H9 (cell line): ENCODE data around the gene SH3RF2. TPM values are rescaled to one million over a fixed set of nuclear protein-coding genes. Genes with fewer than 3 reads are reported as not detected.
A peak's percentile ranks its signal among the peaks of the same experiment; 100 is the strongest.

Experiments used
- DNase-seq: peaks from one replicate; pipeline ENCODE4 v3.0.0-alpha.2; 2017
- H2AFZ ChIP-seq: one replicate; pipeline ENCODE4 v1.6.1; 2013; ENCODE audit warnings: mild to moderate bottlenecking, low read length, control low read depth, moderate library complexity
- H2AK5ac ChIP-seq: 2 replicates; pipeline ENCODE4 v1.6.1; 2013; ENCODE audit warnings: low read length, control low read depth, mixed read lengths; ENCODE audit not compliant: insufficient read length
- H2BK120ac ChIP-seq: one replicate; pipeline ENCODE4 v1.6.1; 2013; ENCODE audit warnings: low read depth, mild to moderate bottlenecking, low read length, control low read depth, inconsistent platforms; ENCODE audit not compliant: poor library complexity, severe bottlenecking
- H2BK12ac ChIP-seq: 2 replicates; pipeline ENCODE4 v1.6.1; 2013; ENCODE audit warnings: low read length, control low read depth, mixed read lengths, low read depth; ENCODE audit not compliant: insufficient read length
- H2BK15ac ChIP-seq: 2 replicates; pipeline ENCODE4 v1.6.1; 2013; ENCODE audit warnings: low read depth, low read length, control low read depth
- H2BK20ac ChIP-seq: one replicate; pipeline ENCODE4 v1.6.1; 2013; ENCODE audit warnings: low read depth, mild to moderate bottlenecking, low read length, control low read depth, inconsistent platforms; ENCODE audit not compliant: poor library complexity, severe bottlenecking
- H2BK5ac ChIP-seq: 2 replicates; pipeline ENCODE4 v1.6.1; 2013; ENCODE audit warnings: low read length, control low read depth, mixed read lengths; ENCODE audit not compliant: insufficient read length
- H3K14ac ChIP-seq: 2 replicates; pipeline ENCODE4 v1.6.1; 2013; ENCODE audit warnings: low read length, control low read depth; ENCODE audit not compliant: insufficient read depth
- H3K18ac ChIP-seq: 2 replicates; pipeline ENCODE4 v1.6.1; 2013; ENCODE audit warnings: low read depth, mild to moderate bottlenecking, mixed read lengths, low read length, control low read depth; ENCODE audit not compliant: insufficient read length
- H3K23ac ChIP-seq: 2 replicates; pipeline ENCODE4 v1.6.1; 2013; ENCODE audit warnings: low read length, control low read depth, mixed read lengths, low read depth; ENCODE audit not compliant: insufficient read length
- H3K23me2 ChIP-seq: 2 replicates; pipeline ENCODE4 v1.6.1; 2013; ENCODE audit warnings: low read depth, mild to moderate bottlenecking, mixed read lengths, low read length, control low read depth; ENCODE audit not compliant: insufficient read length, poor library complexity, severe bottlenecking
- H3K27ac ChIP-seq: 2 replicates; pipeline ENCODE4 v1.5.1; 2013; ENCODE audit warnings: low read length, control low read depth, mixed read lengths, low read depth; ENCODE audit not compliant: insufficient read length
- H3K27me3 ChIP-seq: 2 replicates; pipeline ENCODE4 v1.6.1; 2013; ENCODE audit warnings: low read length, control low read depth, inconsistent platforms; ENCODE audit not compliant: insufficient read depth
- H3K4ac ChIP-seq: 2 replicates; pipeline ENCODE4 v1.6.1; 2013; ENCODE audit warnings: low read depth, mild to moderate bottlenecking, control low read depth, inconsistent platforms, low read length, moderate library complexity
- H3K4me1 ChIP-seq: 2 replicates; pipeline ENCODE4 v1.6.1; 2013; ENCODE audit warnings: low read length, control low read depth, inconsistent platforms; ENCODE audit not compliant: insufficient read depth
- H3K4me2 ChIP-seq: 2 replicates; pipeline ENCODE4 v1.6.1; 2013; ENCODE audit warnings: low read length, control low read depth, mixed read lengths; ENCODE audit not compliant: insufficient read length, insufficient read depth
- H3K56ac ChIP-seq: 2 replicates; pipeline ENCODE4 v1.6.1; 2013; ENCODE audit warnings: low read depth, mild to moderate bottlenecking, mixed read lengths, low read length, control low read depth; ENCODE audit not compliant: insufficient read length
- H3K79me1 ChIP-seq: 2 replicates; pipeline ENCODE4 v1.6.1; 2013; ENCODE audit warnings: low read depth, mild to moderate bottlenecking, moderate library complexity, low read length, control low read depth, inconsistent platforms; ENCODE audit not compliant: insufficient read depth, poor library complexity, severe bottlenecking
- H3K79me2 ChIP-seq: 2 replicates; pipeline ENCODE4 v1.6.1; 2013; ENCODE audit warnings: low read length, control low read depth, inconsistent platforms; ENCODE audit not compliant: insufficient read depth
- H3K9ac ChIP-seq: 2 replicates; pipeline ENCODE4 v1.6.1; 2013; ENCODE audit warnings: low read length, control low read depth, mixed read lengths; ENCODE audit not compliant: insufficient read length; ENCODE audit errors: extremely low read depth
- H3K9me3 ChIP-seq: one replicate; pipeline ENCODE4 v1.6.1; 2013; ENCODE audit warnings: low read depth, low read length, inconsistent platforms; ENCODE audit not compliant: control insufficient read depth
- H3T11ph ChIP-seq: one replicate; pipeline ENCODE4 v1.6.1; 2013; ENCODE audit warnings: mild to moderate bottlenecking, low read length, control low read depth, inconsistent platforms
- H4K20me1 ChIP-seq: one replicate; pipeline ENCODE4 v1.6.1; 2013; ENCODE audit not compliant: control insufficient read depth, insufficient read length, insufficient read depth
- H4K5ac ChIP-seq: 2 replicates; pipeline ENCODE4 v1.6.1; 2013; ENCODE audit warnings: low read depth, mild to moderate bottlenecking, mixed read lengths, low read length, control low read depth; ENCODE audit not compliant: insufficient read length
- H4K8ac ChIP-seq: replicated peaks from 2 replicates; pipeline ENCODE4 v1.6.1; 2013; ENCODE audit warnings: low read length, control low read depth, mixed read lengths, low read depth; ENCODE audit not compliant: insufficient read length
- H4K91ac ChIP-seq: 2 replicates; pipeline ENCODE4 v1.6.1; 2013; ENCODE audit warnings: low read depth, mild to moderate bottlenecking, moderate library complexity, mixed read lengths, low read length, control low read depth; ENCODE audit not compliant: insufficient read length
- H3K27ac Mint-ChIP-seq, 3 experiments: 2 replicates in 2 of 3; 3 replicates in 1 of 3; pipeline ENCODE4 v1.8.0; 2020 to 2021; ENCODE audit warnings: mixed read lengths in 3 of 3, mild to moderate bottlenecking in 1 of 3, moderate library complexity in 1 of 3
- H3K27me3 Mint-ChIP-seq: 2 replicates; pipeline ENCODE4 v1.8.0; 2021; ENCODE audit warnings: low read depth, mild to moderate bottlenecking, moderate library complexity, mixed read lengths
- H3K36me3 Mint-ChIP-seq, 3 experiments: 2 replicates in 2 of 3; 3 replicates in 1 of 3; pipeline ENCODE4 v1.8.0; 2020 to 2021; ENCODE audit warnings: low read depth in 3 of 3, mixed read lengths in 3 of 3; ENCODE audit not compliant: insufficient read depth in 1 of 3
- H3K4me1 Mint-ChIP-seq, 2 experiments: 2 replicates each; pipeline ENCODE4 v1.8.0; 2020; ENCODE audit warnings: mixed read lengths in 2 of 2
- H3K4me3 Mint-ChIP-seq, 2 experiments: 2 replicates in 1 of 2; 3 replicates in 1 of 2; pipeline ENCODE4 v1.8.0; 2020 to 2021; ENCODE audit warnings: mild to moderate bottlenecking in 2 of 2, mixed read lengths in 2 of 2, moderate library complexity in 1 of 2
- H3K9me3 Mint-ChIP-seq, 2 experiments: 2 replicates in 1 of 2; 3 replicates in 1 of 2; pipeline ENCODE4 v1.8.0; 2020; ENCODE audit warnings: mild to moderate bottlenecking in 2 of 2, mixed read lengths in 2 of 2, moderate library complexity in 1 of 2
- CTCF ChIP-seq: fragments of 200-600 bp; sonication (generic); conservative IDR thresholded peaks from 3 replicates; pipeline ENCODE4 v1.8.0; 2021; ENCODE audit warnings: antibody characterized with exemption, mild to moderate bottlenecking
- WGBS: extraction: QIAGEN DNeasy Blood & Tissue Kit; methylation state at CpG from one replicate; pipeline ENCODE4 v1.1.7; 2013; ENCODE audit warnings: missing lambda C conversion rate, low lambda C conversion rate, mixed read lengths; ENCODE audit not compliant: insufficient read length; ENCODE audit errors: extremely low coverage; 5-methylcytosine and 5-hydroxymethylcytosine counted together
- total RNA-seq: library from RNA; stranded (reverse); gene quantifications from 2 replicates; pipeline ENCODE4 v1.2.1, GENCODE V29; 2021

The SH3RF2 gene
- total RNA-seq, 1 experiment from 2014 or later = 0.66 TPM

- no peak for DNase-seq
- no peak overlapping the region for H2BK120ac ChIP-seq
- H3K4me1 Mint-ChIP-seq = peaks cover 54 to 55% of the 10 kb centered on the region in 2 experiments
- no peak overlapping the region for H4K8ac ChIP-seq
- no peak overlapping the region for H3K14ac ChIP-seq
- peaks cover 8% of the 10 kb centered on the region for H3K27me3 Mint-ChIP-seq
- no peaks in the 10 kb centered on the region for H3K23me2 ChIP-seq
- no peaks in the 10 kb centered on the region for H3K79me2 ChIP-seq
- no peaks in the 10 kb centered on the region for H3K9me3 ChIP-seq
- no peaks in the 10 kb centered on the region for H3K79me1 ChIP-seq
- H2BK20ac ChIP-seq = no peak overlapping the region
- H3K56ac ChIP-seq = no peak overlapping the region
- no peak overlapping the region for H2BK5ac ChIP-seq
- no peak overlapping the region for H2BK15ac ChIP-seq
- H3K27me3 ChIP-seq = no peaks in the 10 kb centered on the region
- H3K4me1 ChIP-seq = peaks cover 10% of the 10 kb centered on the region
- H2AFZ ChIP-seq = no peak overlapping the region
- no peak overlapping the region for H3T11ph ChIP-seq
- H3K23ac ChIP-seq = no peak overlapping the region
- no peaks in the 10 kb centered on the region for H3K36me3 Mint-ChIP-seq
- no peak overlapping the region for H4K91ac ChIP-seq
- H3K4me3 Mint-ChIP-seq = no peak overlapping the region
- no peak overlapping the region for H3K27ac ChIP-seq
- H3K4me2 ChIP-seq = no peak overlapping the region
- H3K27ac Mint-ChIP-seq = peak overlapping the region in 1 of 3 experiments; percentile 74; a peak in 2 of 7 replicates
- WGBS = no CpG with 5 or more reads among the region's 5 CpGs
- TF ChIP-seq CTCF = no peak
- H2BK12ac ChIP-seq = no peak overlapping the region
- no peaks in the 10 kb centered on the region for H4K20me1 ChIP-seq
- H2AK5ac ChIP-seq = no peak overlapping the region
- no peaks in the 10 kb centered on the region for H3K9me3 Mint-ChIP-seq
- H3K9ac ChIP-seq = no peak overlapping the region
- no peak overlapping the region for H3K18ac ChIP-seq
- no peak overlapping the region for H4K5ac ChIP-seq
- H3K4ac ChIP-seq = no peak overlapping the region
Observed at GRCh38 chr5:145934276-145934675, 2.1 kb upstream of the SH3RF2 start.
